OCI-LY1 (cell line): ENCODE data around the gene ZNF521.

ENCODE experiments used
- H2AFZ ChIP-seq: fragments of 200-600 bp; sonication (generic), shearing (Covaris generic); 2 replicates; pipeline ENCODE4 v1.6.0; 2014; ENCODE audit warnings: antibody characterized with exemption, mild to moderate bottlenecking, low read length
- H3F3A ChIP-seq: fragments of 200-600 bp; sonication (generic), shearing (Covaris generic); 2 replicates; pipeline ENCODE4 v1.6.0; 2014; ENCODE audit warnings: mild to moderate bottlenecking, antibody characterized with exemption, low read length, moderate library complexity; ENCODE audit not compliant: insufficient read depth
- H3K27ac ChIP-seq: fragments of 200-600 bp; sonication (generic); 2 replicates; pipeline ENCODE4 v1.5.1; 2014; ENCODE audit warnings: low read length, mixed run types, mild to moderate bottlenecking, low read depth; ENCODE audit not compliant: poor library complexity, severe bottlenecking
- H3K27me3 ChIP-seq: fragments of 200-600 bp; sonication (generic); 2 replicates; pipeline ENCODE4 v1.6.0; 2014; ENCODE audit warnings: antibody characterized with exemption, mild to moderate bottlenecking, low read length, moderate library complexity; ENCODE audit not compliant: insufficient read depth
- H3K36me3 ChIP-seq: fragments of 200-600 bp; sonication (generic); 2 replicates; pipeline ENCODE4 v1.6.1; 2014; ENCODE audit warnings: mild to moderate bottlenecking, antibody characterized with exemption, low read length, moderate library complexity, mixed read lengths; ENCODE audit not compliant: insufficient read depth
- H3K4me1 ChIP-seq: fragments of 200-600 bp; sonication (generic); 2 replicates; pipeline ENCODE4 v1.5.1; 2014; ENCODE audit warnings: mild to moderate bottlenecking, low read length, moderate library complexity; ENCODE audit not compliant: insufficient read depth, severe bottlenecking
- H3K4me2 ChIP-seq: fragments of 200-600 bp; sonication (generic), shearing (Covaris generic); 2 replicates; pipeline ENCODE4 v1.6.1; 2014; ENCODE audit warnings: low read length
- H3K4me3 ChIP-seq: fragments of 200-600 bp; sonication (generic); 2 replicates; pipeline ENCODE4 v1.5.1; 2014; ENCODE audit warnings: low read length, low read depth, mild to moderate bottlenecking, mixed read lengths; ENCODE audit not compliant: poor library complexity, severe bottlenecking
- H3K79me2 ChIP-seq: fragments of 200-600 bp; shearing (Covaris generic); 2 replicates; pipeline ENCODE4 v1.6.1; 2016; ENCODE audit warnings: mixed run types, low read length, mixed read lengths; ENCODE audit not compliant: insufficient read depth
- H3K9ac ChIP-seq: fragments of 200-600 bp; sonication (generic), shearing (Covaris generic); 2 replicates; pipeline ENCODE4 v1.6.1; 2014; ENCODE audit warnings: mild to moderate bottlenecking, low read length, mixed read lengths
- H3K9me2 ChIP-seq: fragments of 200-600 bp; sonication (generic), shearing (Covaris generic); 2 replicates; pipeline ENCODE4 v1.6.1; 2014; ENCODE audit warnings: low read depth, mild to moderate bottlenecking, low read length, mixed read lengths
- H3K9me3 ChIP-seq: fragments of 200-600 bp; shearing (Covaris generic); 2 replicates; pipeline ENCODE4 v1.6.1; 2014; ENCODE audit warnings: low read length, mixed read lengths
- H4K20me1 ChIP-seq: fragments of 200-600 bp; sonication (generic), shearing (Covaris generic); 2 replicates; pipeline ENCODE4 v1.6.0; 2016; ENCODE audit warnings: mild to moderate bottlenecking, low read length; ENCODE audit not compliant: insufficient read depth
- EZH2 ChIP-seq: fragments of 200-600 bp; sonication (generic), shearing (Covaris generic); IDR thresholded peaks from 2 replicates; pipeline ENCODE4 v1.8.0; 2017; ENCODE audit warnings: borderline replicate concordance, mixed run types, mild to moderate bottlenecking, antibody characterized with exemption, low read length, moderate library complexity, mixed read lengths
- TF ChIP-seq, protein P1 (sequence below): fragments of 200-600 bp; sonication (generic), shearing (Covaris generic); IDR thresholded peaks from 2 replicates; pipeline ENCODE4 v1.5.1; 2017; ENCODE audit warnings: mild to moderate bottlenecking, antibody characterized with exemption, low read length, moderate library complexity, mixed read lengths

ZNF521 gene

DNA sequence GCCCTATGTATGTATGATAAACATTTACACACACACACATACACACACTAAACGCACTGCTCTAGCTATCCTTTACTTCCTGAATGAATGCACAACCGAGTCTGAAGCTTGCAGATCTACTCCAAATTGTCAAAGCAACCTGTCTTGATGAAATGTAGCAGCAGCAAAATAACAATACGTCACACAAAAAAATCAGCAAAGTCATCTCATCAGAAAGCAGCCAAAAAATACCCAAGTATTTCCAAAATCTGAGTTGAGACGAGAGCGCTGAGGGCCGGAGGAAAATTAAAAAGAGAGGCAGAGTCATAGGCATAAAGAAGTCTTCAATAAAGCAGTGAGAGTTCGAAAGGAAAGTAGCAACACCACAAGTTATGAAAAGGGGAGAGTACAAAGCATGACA, 67.7 kb downstream of the ZNF521 start:
- H3K27me3 ChIP-seq = no peaks in the 10 kb centered on the region
- no peak overlapping the region for H3K9ac ChIP-seq
- no peaks in the 10 kb centered on the region for H3F3A ChIP-seq
- H3K9me3 ChIP-seq = no peaks in the 10 kb centered on the region
- no peaks in the 10 kb centered on the region for H3K36me3 ChIP-seq
- no peaks in the 10 kb centered on the region for H4K20me1 ChIP-seq
- H3K79me2 ChIP-seq = no peaks in the 10 kb centered on the region
- H3K4me2 ChIP-seq = no peak overlapping the region
- H2AFZ ChIP-seq = no peak overlapping the region
- H3K4me1 ChIP-seq = peaks cover 35% of the 10 kb centered on the region
- no peaks in the 10 kb centered on the region for H3K9me2 ChIP-seq
- no peak overlapping the region for H3K4me3 ChIP-seq
- no peak for TF ChIP-seq EZH2
- TF ChIP-seq, protein P1, sequence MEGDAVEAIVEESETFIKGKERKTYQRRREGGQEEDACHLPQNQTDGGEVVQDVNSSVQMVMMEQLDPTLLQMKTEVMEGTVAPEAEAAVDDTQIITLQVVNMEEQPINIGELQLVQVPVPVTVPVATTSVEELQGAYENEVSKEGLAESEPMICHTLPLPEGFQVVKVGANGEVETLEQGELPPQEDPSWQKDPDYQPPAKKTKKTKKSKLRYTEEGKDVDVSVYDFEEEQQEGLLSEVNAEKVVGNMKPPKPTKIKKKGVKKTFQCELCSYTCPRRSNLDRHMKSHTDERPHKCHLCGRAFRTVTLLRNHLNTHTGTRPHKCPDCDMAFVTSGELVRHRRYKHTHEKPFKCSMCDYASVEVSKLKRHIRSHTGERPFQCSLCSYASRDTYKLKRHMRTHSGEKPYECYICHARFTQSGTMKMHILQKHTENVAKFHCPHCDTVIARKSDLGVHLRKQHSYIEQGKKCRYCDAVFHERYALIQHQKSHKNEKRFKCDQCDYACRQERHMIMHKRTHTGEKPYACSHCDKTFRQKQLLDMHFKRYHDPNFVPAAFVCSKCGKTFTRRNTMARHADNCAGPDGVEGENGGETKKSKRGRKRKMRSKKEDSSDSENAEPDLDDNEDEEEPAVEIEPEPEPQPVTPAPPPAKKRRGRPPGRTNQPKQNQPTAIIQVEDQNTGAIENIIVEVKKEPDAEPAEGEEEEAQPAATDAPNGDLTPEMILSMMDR = no peak
- no peak overlapping the region for H3K27ac ChIP-seq

DNA sequence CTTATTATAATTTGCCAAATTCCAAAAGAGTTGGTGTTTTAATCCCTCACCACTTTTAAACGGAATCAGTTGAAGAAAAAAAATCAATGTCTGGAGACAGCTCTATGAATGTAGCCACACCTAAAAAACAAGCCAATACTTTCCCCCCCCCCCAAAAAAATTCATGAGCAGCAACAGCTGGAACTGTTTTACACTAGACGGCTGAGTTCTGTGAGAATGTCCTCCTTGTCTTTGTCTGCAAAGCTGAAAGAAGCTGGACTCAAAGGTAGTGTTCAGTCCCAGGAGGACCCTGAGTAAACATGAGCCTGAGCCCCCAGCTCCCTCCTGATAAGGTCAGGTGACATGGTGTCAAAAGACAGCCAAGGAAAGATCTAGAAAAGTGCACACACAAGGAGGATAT, 68.2 kb downstream of the ZNF521 start:
- H4K20me1 ChIP-seq = no peaks in the 10 kb centered on the region
- no peak overlapping the region for H3K4me3 ChIP-seq
- TF ChIP-seq, protein P1 = no peak
- no peak for TF ChIP-seq EZH2
- no peak overlapping the region for H3K4me2 ChIP-seq
- H3K4me1 ChIP-seq = peaks cover 37% of the 10 kb centered on the region
- H3K79me2 ChIP-seq = no peaks in the 10 kb centered on the region
- no peak overlapping the region for H3K9ac ChIP-seq
- no peak overlapping the region for H2AFZ ChIP-seq
- no peaks in the 10 kb centered on the region for H3F3A ChIP-seq
- no peaks in the 10 kb centered on the region for H3K9me3 ChIP-seq
- H3K9me2 ChIP-seq = no peaks in the 10 kb centered on the region
- no peaks in the 10 kb centered on the region for H3K27me3 ChIP-seq
- H3K36me3 ChIP-seq = no peaks in the 10 kb centered on the region
- no peak overlapping the region for H3K27ac ChIP-seq

DNA sequence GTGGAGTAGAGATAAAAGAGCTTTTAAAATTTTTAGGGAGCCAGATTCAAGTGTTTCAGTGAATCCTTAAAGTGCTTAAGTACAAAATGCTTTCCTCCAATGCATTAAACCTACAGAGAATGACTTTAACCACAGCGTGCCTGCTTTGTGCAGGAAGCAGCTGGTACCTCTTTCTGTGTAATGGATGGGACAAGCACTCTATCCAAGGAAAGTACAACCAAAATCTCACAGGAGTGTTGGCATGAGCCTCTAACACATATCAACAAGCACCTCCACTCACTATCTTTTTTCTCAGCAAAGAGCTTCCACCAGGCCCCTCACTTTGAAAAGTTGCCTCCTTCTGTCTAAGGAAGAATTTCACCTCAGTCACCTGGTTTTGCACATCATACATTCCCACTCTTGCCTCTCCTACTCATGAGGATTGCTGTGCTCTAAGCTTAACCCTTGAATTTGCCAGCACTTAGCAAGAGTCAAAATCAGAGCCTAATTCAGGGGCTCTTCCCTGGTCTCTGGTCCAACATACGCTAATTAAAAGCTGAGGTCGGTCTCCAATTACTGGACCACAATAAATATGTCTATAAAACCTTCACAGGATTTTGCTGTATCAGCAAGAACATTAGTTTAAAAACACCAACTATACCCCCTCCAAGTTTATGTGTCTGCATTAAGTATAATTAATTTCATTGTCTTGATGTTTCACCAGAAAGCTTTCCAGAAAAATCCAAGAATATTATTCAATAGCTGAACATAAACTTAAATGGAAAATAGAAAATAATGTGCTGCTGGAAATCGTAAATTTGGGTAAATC, 68.9 kb downstream of the ZNF521 start:
- H3K9ac ChIP-seq = no peak overlapping the region
- H3K4me2 ChIP-seq = no peak overlapping the region
- no peak overlapping the region for H2AFZ ChIP-seq
- H3K9me2 ChIP-seq = no peaks in the 10 kb centered on the region
- H3K27me3 ChIP-seq = no peaks in the 10 kb centered on the region
- H3K4me3 ChIP-seq = no peak overlapping the region
- TF ChIP-seq EZH2 = no peak
- TF ChIP-seq, protein P1 = no peak
- H3K36me3 ChIP-seq = no peaks in the 10 kb centered on the region
- H3K79me2 ChIP-seq = no peaks in the 10 kb centered on the region
- H3F3A ChIP-seq = no peaks in the 10 kb centered on the region
- H4K20me1 ChIP-seq = no peaks in the 10 kb centered on the region
- no peak overlapping the region for H3K27ac ChIP-seq
- H3K4me1 ChIP-seq = peaks cover 44% of the 10 kb centered on the region
- no peaks in the 10 kb centered on the region for H3K9me3 ChIP-seq
